HG03460 (cell line): Measurements from ENCODE around the gene SH2B3.
"Not testable (repeated sequence)": the region's sequence is repeated elsewhere in the genome, so short reads cannot be mapped to it uniquely, and the experiment has no call there.

Experiments used
- ATAC-seq: cut with Tn5 transposase; IDR thresholded peaks from one replicate; pipeline ENCODE4 v1.9.1; 2021; ENCODE audit not compliant: unreplicated experiment

SH2B3 gene

DNA sequence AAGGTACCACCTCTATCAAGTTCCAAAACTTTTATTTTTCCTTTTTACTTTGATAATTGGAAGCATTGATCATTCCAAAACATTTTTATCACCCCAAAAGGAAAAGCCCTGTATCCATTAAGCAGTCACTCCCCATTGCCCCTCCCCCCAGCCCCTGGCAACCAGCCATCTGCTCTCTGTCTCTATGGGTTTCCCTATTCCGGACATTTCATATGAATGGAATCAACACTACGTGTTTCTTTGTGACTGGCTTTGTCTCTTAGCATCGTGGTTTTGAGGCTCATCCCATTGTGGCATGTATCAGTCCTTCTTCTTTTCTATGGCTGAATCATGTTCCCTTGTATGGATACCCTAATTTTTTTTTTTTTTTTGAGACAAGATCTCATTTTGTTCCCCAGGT is 18.8 kb upstream of the SH2B3 start:
- ATAC-seq, result no peak

DNA sequence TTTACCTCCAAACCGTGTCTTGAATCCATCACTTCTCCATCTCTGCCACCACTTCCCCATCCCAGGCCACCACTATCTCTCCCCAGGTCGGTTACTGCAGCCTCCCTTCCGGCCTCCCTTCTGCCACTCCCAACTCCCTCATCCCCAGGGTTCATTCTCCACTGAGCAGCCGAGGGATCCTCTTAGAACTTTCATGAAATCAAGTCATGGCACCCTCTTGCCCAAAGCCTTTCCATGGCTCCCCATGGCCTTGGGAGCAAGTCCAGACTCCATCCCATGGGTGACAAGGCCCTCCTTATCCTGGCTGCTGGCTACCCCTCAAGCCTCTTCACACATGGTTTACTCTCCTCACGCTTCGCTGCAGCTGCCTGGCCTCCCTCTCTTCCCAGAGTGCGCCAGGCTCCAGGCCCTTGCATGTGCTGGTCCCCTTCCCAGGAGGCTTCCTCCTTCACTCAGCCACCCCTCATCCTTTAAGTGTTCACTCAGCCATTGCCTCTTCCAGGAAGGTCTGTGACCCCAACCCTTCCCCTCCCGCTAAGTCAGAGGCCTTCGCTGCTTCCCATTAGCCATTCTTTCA is 17.9 kb upstream of the SH2B3 start:
- ATAC-seq, result no peak

- no peak for ATAC-seq
These were observed 16.1 kb upstream of the SH2B3 start for GRCh38 chr12:111389635-111390034.

- no peak for ATAC-seq
These were observed 14.8 kb upstream of the SH2B3 start for GRCh38 chr12:111390910-111391309.

DNA sequence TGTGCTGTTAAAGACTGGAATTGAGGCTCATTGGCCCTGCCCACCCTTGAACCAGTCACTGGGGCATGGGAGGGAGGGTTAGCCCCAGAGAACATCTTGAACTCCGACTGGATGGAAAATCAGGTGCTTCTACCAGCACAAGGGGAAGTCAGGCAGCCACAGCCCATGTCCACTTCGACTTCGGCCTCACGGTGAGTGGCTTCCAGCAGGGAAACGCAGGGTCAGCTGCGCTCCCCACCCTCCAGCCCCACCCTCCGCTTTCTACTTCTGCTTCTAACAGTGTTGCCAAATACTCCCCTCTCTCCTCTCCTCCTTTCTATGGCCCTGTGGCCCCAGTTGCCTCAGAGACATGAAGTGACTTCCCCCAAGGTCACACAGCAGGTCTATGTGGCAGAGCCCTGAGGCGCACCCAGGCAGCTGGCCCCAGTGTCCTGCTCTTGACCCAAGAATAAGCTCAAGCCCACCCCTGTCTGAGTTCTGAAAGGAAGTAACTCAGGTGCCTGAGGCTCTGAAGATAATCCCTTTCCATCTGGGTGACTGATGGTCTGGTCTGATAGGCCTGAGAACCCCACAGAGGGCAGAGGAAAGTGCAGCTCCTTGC is 11.9 kb upstream of the SH2B3 start:
- no peak for ATAC-seq

DNA sequence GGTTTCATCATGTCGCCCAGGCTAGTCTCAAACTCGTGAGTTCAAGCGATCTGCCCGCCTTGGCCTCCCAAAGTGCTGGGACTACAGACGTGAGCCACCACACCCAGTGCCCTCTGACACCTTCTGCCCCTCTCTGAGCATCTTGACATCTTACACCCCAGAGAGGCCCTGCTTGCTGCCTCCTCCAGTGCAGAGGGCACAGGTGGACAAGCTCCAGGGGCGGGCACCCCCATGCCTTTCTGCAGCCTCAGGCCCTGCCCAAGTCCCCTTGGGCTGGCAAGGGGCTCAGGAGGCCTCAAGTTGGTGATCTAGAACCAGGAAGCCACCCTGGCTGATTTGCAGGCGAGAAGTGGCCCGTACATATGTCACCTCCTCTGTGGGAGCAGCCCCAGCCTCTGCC is 11.2 kb upstream of the SH2B3 start:
- no peak for ATAC-seq

DNA sequence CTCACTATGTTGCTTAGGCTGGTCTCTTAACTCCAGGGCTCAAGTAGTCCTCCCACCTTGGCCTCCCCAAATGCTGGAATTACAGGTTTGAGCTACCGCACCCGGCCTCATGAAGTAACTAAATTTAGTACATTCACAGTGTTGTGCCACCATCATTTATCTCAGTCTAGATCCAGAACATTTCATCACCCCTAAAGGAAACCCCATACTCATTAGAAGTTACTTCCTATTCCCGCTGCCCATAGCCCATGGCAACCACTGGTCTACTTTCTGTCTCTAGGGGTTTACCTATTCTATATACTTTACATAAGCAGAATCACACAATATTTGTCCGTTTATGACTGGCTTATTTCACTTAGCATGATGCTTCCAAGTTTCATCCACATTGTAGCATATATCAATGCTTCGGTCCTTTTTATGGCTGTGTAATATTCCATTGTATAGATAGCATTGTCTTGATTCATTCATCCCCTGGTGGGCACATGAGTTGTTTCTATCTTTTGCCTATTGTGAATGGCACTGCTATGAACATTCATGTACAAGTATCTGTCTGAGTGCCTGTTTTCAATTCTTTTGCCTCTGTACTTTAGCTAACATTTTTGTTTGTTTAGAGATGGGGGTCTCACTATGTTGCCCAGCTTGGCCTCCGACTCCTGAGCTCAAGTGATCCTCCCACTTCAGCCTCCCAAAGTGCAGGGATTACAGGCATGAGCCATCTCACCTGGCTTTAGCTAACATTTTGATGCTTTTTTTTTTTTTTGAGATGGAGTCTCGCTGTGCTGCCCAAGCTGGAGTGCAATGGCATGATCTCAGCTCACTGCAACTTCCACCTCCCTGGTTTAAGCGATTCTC is 10.2 kb upstream of the SH2B3 start:
- no peak for ATAC-seq

- not testable (repeated sequence) for ATAC-seq
These were observed 9.5 kb upstream of the SH2B3 start for GRCh38 chr12:111396271-111396670.

DNA sequence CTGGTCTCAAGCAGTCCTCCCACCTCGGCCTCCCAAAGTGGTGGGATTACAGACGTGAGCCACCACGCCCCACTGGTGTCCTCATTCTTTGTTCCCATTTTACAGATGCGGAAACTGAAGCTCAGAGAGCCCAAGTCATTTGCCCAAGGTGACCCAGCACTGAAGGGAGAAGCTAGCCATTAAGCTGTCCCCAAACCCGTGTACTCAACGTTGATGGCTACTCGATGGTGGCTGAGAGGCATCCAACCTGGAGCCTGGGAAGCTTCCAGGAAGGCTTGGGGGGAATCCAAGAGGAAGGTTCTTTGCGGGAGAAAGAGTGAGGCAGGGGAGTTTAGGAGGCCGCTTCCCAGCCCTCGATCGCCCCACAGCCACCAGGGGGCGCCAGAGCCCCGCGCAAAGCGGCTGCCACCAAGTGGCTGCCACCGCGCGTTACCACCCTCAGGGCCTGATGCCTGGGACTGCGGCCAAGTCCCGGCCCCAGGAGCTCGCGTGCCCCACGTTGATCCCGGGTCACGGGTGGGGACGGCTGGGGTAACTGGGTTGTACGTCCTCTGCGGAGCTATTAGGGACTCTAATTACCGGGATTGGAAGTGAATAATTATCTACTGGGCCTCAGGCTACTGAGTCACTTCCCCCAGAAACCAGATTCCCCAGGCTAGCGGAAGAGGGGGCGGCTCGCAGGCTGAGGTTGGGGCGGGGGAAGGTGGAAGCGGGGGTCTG is 8.8 kb upstream of the SH2B3 start:
- ATAC-seq, result peak; percentile 51

GRCh38 chr12:111398530-111398929 is 7.2 kb upstream of the SH2B3 start:
- no peak for ATAC-seq

DNA sequence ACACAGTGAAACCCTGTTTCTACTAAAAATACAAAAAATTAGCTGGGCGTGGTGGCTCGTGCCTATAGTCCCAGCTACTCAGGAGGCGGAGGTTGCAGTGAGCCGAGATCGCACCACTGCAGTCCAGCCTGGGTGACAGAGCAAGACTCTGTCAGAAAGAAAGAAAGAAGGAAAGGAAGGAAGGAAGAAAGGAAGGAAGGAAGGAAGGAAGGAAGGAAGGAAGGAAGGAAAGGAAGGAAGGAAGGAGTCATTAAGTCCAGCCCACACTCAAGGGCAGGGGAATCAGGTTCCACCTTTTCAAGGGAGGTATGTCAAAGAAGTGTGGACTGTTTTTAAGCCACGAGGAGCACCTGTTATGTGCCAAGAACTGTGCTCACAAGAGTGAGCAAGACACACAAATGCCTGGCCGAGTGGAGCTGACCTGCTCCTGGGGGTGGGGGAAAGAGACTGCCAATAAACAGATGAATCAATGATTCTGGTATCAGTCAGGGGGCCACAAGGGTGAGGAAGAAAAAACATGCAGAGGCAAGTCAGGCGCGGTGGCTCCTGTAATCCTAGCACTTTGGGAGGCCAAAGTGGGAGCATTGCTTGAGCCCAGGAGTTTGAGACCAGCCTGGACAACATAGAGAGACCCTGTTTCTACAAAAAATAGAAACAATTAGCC is 5.8 kb upstream of the SH2B3 start:
- not testable (repeated sequence) for ATAC-seq

DNA sequence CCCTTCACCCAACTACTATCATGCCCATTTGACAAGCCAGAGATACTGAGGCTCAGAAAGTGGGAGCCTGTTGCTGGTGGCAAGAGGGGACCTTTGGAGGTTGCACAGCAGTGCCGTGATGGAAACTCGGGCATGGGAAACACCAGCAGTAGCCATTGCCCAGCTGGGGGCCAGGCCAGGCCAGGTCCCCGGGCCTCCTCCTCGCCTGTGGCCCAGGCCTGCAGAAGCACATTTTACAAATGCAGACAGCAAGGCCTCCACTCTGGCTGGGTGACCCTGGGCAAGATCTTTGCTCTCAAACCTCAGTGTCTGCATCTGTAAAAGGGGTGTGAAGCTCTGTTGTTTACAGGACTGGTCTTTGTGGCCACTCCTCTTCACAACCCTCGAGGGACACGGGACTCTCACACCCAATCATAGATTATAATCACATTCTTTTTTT is 4.5 kb upstream of the SH2B3 start:
- ATAC-seq, result no peak

DNA sequence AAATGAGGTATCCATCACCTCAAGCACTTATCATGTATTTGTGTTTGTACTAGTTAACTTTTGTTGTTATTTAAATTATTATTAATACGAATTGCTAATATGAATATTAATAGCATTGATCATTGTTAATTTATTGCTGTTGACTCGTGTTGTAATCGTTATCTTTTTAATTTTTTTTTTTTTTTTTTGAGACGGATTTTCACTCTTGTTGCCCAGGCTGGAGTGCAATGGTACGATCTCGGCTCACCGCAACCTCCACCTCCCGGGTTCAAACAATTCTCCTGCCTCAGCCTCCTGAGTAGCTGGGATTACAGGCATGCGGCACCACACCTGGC is 3.3 kb upstream of the SH2B3 start:
- ATAC-seq, result not testable (repeated sequence)

DNA sequence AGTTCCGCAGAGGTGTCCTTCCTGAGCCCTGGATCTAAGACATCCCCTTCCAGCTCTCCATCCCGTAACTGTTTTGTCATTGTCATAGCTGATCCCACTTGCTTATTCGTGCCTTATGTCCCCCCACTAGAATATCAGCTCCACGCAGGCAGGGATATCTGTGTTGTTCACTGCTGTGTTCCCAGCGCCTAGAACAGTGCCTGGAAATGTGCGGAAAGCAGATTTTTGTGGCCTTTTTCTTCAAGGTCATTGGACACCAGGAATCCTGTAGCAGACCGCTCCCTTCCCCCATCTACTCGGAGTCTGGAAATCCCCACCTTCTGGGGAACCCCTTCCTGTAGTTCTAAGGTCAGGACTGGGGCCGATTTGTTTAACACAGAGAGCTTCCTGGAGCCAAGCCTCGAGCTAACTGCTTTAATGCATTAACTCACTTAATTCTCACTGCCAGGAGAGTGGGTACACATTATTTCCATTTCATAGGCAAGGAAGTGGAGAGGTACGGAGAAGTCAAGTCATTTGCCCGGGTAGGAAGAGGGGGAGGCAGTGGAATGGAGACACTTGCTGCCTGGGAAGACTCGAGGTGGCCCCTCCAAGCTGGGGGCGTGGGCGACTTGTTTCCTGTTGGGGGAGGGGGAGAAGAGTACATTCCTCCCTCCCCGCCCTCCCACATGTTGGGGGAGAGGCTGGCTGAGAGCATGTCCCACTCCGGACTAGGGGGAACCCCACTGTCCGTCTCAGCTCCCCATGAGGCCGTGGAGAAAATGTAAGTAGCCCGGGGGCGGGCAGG is 1.2 kb upstream of the SH2B3 start:
- no peak for ATAC-seq

- ATAC-seq, result peak; percentile 42
These were observed 419 bp upstream of the SH2B3 start for GRCh38 chr12:111405149-111405858.

DNA sequence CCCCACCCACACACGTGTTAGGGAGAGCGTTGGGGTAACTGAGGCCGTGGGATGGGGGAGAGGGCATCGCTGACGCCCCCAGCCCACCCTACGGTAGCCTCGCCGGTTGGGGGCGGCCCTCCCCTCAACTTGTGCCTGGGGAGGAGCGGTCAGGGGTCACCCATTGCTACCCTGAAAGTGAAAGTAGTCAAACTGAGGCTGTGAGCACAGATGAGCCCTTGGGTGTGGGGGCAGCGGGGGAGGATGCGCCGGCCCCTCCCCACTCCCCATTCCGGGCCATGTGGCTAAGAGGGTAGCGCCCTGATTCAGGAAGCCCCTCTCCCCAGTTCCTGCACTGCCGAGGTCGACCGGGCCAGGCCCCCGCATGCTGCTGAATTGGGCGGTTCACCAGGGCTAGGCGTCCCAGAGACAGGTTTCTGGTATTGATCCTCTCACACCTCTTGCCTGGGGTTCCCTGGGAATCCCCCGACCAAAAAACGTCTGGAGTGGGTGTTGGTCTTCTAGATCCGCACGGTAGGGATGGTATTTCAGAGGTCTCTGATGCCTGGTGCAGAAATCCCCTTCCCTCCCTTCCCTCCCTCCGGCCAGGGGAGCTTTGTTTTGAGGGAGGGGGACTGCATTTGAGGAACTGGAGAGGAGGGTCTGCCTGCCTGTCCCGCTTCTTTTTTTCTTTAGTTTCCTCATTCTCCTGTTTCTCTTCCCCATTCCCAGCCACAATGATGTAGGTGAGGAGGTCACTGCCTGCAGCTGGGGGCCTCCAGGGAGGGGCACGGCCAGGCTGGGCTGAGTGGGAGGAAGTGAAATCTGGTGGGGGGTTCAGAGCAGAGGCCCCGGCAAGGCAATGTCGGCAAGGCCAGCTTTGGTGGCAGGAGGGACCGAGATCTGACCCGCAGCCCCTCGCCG is 1.0 kb downstream of the SH2B3 start:
- ATAC-seq, result no peak

DNA sequence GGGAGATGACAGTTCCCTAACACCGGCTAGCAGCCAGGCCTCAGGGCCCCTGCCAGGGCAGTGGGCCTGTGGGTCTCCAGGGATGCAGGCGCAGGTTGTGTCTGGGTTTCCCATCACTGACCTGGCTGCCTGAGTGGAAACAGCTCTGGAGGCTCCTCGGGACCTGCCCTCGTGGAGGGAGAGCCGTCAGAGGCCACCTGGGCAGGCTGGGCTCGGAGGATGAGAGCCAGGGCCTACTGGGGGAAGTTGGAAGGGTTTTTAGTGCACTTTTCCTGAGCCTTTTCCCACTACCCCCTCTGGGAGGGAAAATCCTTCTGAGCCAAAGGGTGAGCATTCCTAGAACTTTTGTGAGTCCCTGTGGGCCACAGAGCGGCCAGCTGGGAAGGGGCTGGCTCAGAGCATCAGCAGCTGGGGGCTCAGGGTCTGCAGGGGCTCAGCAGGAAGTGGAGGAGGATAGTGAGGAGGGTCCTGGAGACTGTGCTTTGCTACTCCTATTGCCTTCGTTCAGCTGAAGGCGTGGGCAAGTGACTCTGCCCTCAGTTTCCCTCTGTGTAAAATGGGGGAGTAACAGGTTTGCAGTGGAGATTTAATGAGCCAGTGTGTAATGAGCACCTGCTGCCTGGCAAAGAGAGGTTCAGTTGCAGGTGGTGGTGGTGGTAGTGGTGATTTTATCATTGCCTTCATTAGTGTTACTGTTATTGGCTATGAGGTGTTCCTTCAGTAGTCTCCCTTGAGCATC is 1.8 kb downstream of the SH2B3 start:
- no peak for ATAC-seq

- ATAC-seq, result no peak
These were observed 2.4 kb downstream of the SH2B3 start for GRCh38 chr12:111408116-111408440.
